GM23338 (cell line): ENCODE data around the gene MRPL28.

Source experiments
- CREB1 ChIP-seq: fragments of 250-450 bp; sonication (Bioruptor Pico); IDR thresholded peaks from 2 replicates; pipeline ENCODE4 v1.5.0; 2020; ENCODE audit warnings: low read depth, mild to moderate bottlenecking, moderate library complexity
- CTCF ChIP-seq, 2 experiments: fragments of 200-600 bp in 1 of 2; sonication (generic) in 1 of 2; conservative IDR thresholded peaks; 2 replicates each; pipeline versions ENCODE4 v1.5.1 to v1.6.1; 2016 to 2017; ENCODE audit warnings: antibody characterized with exemption in 2 of 2, low read depth in 2 of 2, mild to moderate bottlenecking in 2 of 2, moderate library complexity in 1 of 2
- ETS1 ChIP-seq: IDR thresholded peaks from 2 replicates; pipeline ENCODE4 v1.6.1; 2016; ENCODE audit warnings: antibody characterized with exemption
- EZH2 ChIP-seq: fragments of 200-600 bp; sonication (generic); IDR thresholded peaks from one replicate; pipeline ENCODE4 v1.8.0; 2017; ENCODE audit warnings: antibody characterized with exemption, mild to moderate bottlenecking, low read depth; ENCODE audit not compliant: unreplicated experiment
- EZH2phosphoT487 ChIP-seq: fragments of 200-600 bp; sonication (generic); IDR thresholded peaks from one replicate; pipeline ENCODE4 v1.8.1; 2018; ENCODE audit warnings: antibody characterized with exemption; ENCODE audit not compliant: unreplicated experiment
- JUNB ChIP-seq: IDR thresholded peaks from one replicate; pipeline ENCODE4 v1.6.1; 2016; ENCODE audit warnings: antibody characterized with exemption; ENCODE audit not compliant: unreplicated experiment
- POLR2AphosphoS5 ChIP-seq: IDR thresholded peaks from 2 replicates; pipeline ENCODE4 v1.6.1; 2016; ENCODE audit warnings: antibody characterized with exemption, low read depth
- REST ChIP-seq: IDR thresholded peaks from one replicate; pipeline ENCODE4 v1.6.1; 2018; ENCODE audit warnings: antibody characterized with exemption; ENCODE audit not compliant: unreplicated experiment
- STAT1 ChIP-seq: IDR thresholded peaks from one replicate; pipeline ENCODE4 v1.6.1; 2016; ENCODE audit warnings: antibody characterized with exemption; ENCODE audit not compliant: unreplicated experiment
- ZNF114 ChIP-seq: fragments of 250-450 bp; sonication (Bioruptor Pico); IDR thresholded peaks from 2 replicates; pipeline ENCODE4 v1.5.0; 2020; ENCODE audit warnings: mild to moderate bottlenecking, moderate library complexity
- ZNF331 ChIP-seq: fragments of 250-450 bp; sonication (Bioruptor Pico); IDR thresholded peaks from 2 replicates; pipeline ENCODE4 v1.5.0; 2020; ENCODE audit warnings: low read depth, mild to moderate bottlenecking, moderate library complexity
- ZNF462 ChIP-seq: fragments of 250-450 bp; sonication (Bioruptor Pico); IDR thresholded peaks from 2 replicates; pipeline ENCODE4 v1.5.0; 2020; ENCODE audit warnings: mild to moderate bottlenecking, moderate library complexity

GRCh38 chr16:401468-402348, 31.4 kb upstream of the MRPL28 start, which contains the start of gene DECR2:
- TF ChIP-seq REST (no peak), CTCF (conservative IDR thresholded peaks at IDR 0.05; ENCODE audit: low read depth in 2 of 2) (peak; percentile 37 to 55; a peak in 3 of 4 replicates), EZH2phosphoT487 (no peak), EZH2 (no peak), ETS1 (no peak), POLR2AphosphoS5 (peak; percentile 76), ZNF331 (CRISPR knock-in tag) (no peak), CREB1 (CRISPR knock-in tag) (0 out of 2 replicates have a peak, but pooled peaks have one; percentile 28), ZNF114 (CRISPR knock-in tag) (no peak), JUNB (no peak), ZNF462 (CRISPR knock-in tag) (no peak), STAT1 (no peak)
